OCI-LY1 (cell line): ENCODE results near the gene ZNF385C.

Source experiments
- EZH2 ChIP-seq: fragments of 200-600 bp; sonication (generic), shearing (Covaris generic); IDR thresholded peaks from 2 replicates; pipeline ENCODE4 v1.8.0; 2017; ENCODE audit warnings: borderline replicate concordance, mixed run types, mild to moderate bottlenecking, antibody characterized with exemption, low read length, moderate library complexity, mixed read lengths
- TF ChIP-seq, protein P1 (sequence below): fragments of 200-600 bp; sonication (generic), shearing (Covaris generic); IDR thresholded peaks from 2 replicates; pipeline ENCODE4 v1.5.1; 2017; ENCODE audit warnings: mild to moderate bottlenecking, antibody characterized with exemption, low read length, moderate library complexity, mixed read lengths

DNA sequence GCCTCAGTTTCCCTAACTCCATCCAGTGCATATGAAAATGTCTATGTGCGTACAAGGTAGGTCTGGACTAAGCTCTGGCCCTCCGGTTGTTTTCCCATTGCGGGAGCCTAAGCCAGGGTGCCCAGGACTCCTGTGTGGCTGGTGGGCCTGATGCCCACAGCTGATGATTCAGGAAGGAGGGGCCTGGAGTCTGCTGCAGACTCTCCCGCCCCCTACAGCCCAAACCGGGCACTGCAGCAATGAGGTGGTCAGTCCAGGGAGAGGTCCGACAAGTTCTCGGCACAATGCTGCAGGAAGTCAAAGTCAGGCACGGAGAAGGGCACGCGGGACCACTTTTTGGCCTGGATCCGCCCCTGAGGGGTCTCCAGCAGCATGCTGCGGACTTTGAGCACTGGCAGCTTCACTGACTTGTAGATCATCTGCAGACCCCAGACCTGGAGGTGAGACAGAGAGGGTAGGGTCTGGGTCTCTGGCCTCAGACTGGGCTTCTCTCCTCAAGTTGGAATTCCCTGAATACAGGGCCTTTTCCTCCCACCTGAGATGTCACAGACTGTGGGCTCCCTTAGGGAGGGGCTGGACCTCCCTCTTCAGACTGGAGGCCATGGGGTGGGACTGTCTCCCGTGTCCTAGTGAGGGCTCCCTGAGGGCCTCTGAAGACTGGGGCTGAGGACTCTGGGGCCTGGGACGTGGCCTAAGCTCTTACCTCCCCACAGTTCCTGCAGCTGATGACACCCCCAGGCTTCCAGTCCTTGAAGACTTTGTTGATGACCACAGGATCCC, 3.4 kb upstream of the ZNF385C start:
- TF ChIP-seq, protein P1, sequence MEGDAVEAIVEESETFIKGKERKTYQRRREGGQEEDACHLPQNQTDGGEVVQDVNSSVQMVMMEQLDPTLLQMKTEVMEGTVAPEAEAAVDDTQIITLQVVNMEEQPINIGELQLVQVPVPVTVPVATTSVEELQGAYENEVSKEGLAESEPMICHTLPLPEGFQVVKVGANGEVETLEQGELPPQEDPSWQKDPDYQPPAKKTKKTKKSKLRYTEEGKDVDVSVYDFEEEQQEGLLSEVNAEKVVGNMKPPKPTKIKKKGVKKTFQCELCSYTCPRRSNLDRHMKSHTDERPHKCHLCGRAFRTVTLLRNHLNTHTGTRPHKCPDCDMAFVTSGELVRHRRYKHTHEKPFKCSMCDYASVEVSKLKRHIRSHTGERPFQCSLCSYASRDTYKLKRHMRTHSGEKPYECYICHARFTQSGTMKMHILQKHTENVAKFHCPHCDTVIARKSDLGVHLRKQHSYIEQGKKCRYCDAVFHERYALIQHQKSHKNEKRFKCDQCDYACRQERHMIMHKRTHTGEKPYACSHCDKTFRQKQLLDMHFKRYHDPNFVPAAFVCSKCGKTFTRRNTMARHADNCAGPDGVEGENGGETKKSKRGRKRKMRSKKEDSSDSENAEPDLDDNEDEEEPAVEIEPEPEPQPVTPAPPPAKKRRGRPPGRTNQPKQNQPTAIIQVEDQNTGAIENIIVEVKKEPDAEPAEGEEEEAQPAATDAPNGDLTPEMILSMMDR = peak; percentile 95
- TF ChIP-seq EZH2 = no peak
